Body of pancreas (tissue), 4 donors: ENCODE measurements around the gene IDS. TPM values are rescaled to one million over a fixed set of nuclear protein-coding genes. Genes with fewer than 3 reads are reported as not detected.

Experiments used
- ATAC-seq: fragments of 150-250 bp; one replicate; pipeline ENCODE4 v1.9.1; 2016
- DNase-seq, 4 donors: peaks; one replicate each; pipeline ENCODE4 v3.0.0-alpha.2; 2019
- H3K27ac ChIP-seq, 4 donors: fragments of 200-600 bp; sonication (generic); 1 replicate in 3 of 4; 2 replicates in 1 of 4; pipeline versions ENCODE4 v1.5.1 to v1.6.1; 2016 to 2019; ENCODE audit warnings: mild to moderate bottlenecking in 1 of 4, mixed read lengths in 1 of 4, moderate library complexity in 1 of 4
- H3K27me3 ChIP-seq, 2 donors: fragments of 200-600 bp; sonication (generic); one replicate each; pipeline ENCODE4 v1.6.0; 2016; ENCODE audit warnings: mild to moderate bottlenecking in 1 of 2
- H3K36me3 ChIP-seq, 2 donors: fragments of 200-600 bp; sonication (generic); replicated peaks in 1 of 2; 2 replicates each; pipeline ENCODE4 v1.5.1; 2016; ENCODE audit warnings: low read depth in 2 of 2; ENCODE audit not compliant: insufficient read depth in 1 of 2
- H3K4me1 ChIP-seq: fragments of 200-600 bp; sonication (generic); one replicate; pipeline ENCODE4 v1.6.0; 2016
- H3K4me3 ChIP-seq, 2 donors: fragments of 200-600 bp; sonication (generic); 1 replicate in 1 of 2; 2 replicates in 1 of 2; pipeline ENCODE4 v1.5.1; 2016 to 2019
- H3K9me3 ChIP-seq, 3 donors: fragments of 200-600 bp; sonication (generic); 1 replicate in 2 of 3; 2 replicates in 1 of 3; pipeline ENCODE4 v1.5.1; 2016
- POLR2A ChIP-seq, 3 donors: fragments of 450-650 bp; IDR thresholded peaks; one replicate each; pipeline ENCODE4 v1.6.1; 2016; ENCODE audit warnings: antibody characterized with exemption in 3 of 3, mild to moderate bottlenecking in 2 of 3
- WGBS, 2 donors: methylation state at CpG; one replicate each; pipeline ENCODE4 v1.1.5; 2017; 5-methylcytosine and 5-hydroxymethylcytosine counted together
- intact Hi-C: fragments of 100-400 bp; cut with DNase I; formaldehyde crosslinking; loops from one replicate; pipeline ENCODE4 v1.15.1; 2023
- total RNA-seq, 2 donors: library from RNA; depleted of rRNA; stranded (reverse); fragments of >200 nt; gene quantifications; one replicate each; pipeline ENCODE4 v1.1.0, GENCODE V29; 2016
- TF ChIP-seq, protein P1 (sequence below), 7 experiments: fragments of 450-650 bp in 4 of 7; fragments of 200-600 bp in 3 of 7; sonication (generic) in 3 of 7; IDR thresholded peaks; one replicate each; pipeline ENCODE4 v1.5.1; 2016 to 2019; ENCODE audit warnings: antibody characterized with exemption in 7 of 7

The IDS gene
- total RNA-seq, 2 donors from 2014 or later: 39.7 to 49.4 TPM

GRCh38 chrX:149458586-149458985 is 46.5 kb downstream of the IDS start:
- DNase-seq (no peak), ATAC-seq (no peak)
- H3K27me3 ChIP-seq: no peaks in the 10 kb centered on the region
- no peak overlapping the region for H3K27ac ChIP-seq
- H3K9me3 ChIP-seq: no peaks in the 10 kb centered on the region
- H3K4me1 ChIP-seq: no peaks in the 10 kb centered on the region
- intact Hi-C loops: no loop called here
- no peak overlapping the region for H3K4me3 ChIP-seq
- TF ChIP-seq POLR2A (IDR thresholded peaks at IDR 0.05): no peak
- TF ChIP-seq, protein P1, sequence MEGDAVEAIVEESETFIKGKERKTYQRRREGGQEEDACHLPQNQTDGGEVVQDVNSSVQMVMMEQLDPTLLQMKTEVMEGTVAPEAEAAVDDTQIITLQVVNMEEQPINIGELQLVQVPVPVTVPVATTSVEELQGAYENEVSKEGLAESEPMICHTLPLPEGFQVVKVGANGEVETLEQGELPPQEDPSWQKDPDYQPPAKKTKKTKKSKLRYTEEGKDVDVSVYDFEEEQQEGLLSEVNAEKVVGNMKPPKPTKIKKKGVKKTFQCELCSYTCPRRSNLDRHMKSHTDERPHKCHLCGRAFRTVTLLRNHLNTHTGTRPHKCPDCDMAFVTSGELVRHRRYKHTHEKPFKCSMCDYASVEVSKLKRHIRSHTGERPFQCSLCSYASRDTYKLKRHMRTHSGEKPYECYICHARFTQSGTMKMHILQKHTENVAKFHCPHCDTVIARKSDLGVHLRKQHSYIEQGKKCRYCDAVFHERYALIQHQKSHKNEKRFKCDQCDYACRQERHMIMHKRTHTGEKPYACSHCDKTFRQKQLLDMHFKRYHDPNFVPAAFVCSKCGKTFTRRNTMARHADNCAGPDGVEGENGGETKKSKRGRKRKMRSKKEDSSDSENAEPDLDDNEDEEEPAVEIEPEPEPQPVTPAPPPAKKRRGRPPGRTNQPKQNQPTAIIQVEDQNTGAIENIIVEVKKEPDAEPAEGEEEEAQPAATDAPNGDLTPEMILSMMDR (IDR thresholded peaks at IDR 0.05): no peak
- H3K36me3 ChIP-seq: no peaks in the 10 kb centered on the region

GRCh38 chrX:149456476-149457245 is 48.4 kb downstream of the IDS start:
- no peaks in the 10 kb centered on the region for H3K4me1 ChIP-seq
- intact Hi-C loops: no loop called here
- H3K4me3 ChIP-seq: no peak overlapping the region
- TF ChIP-seq POLR2A (IDR thresholded peaks at IDR 0.05): no peak
- TF ChIP-seq, protein P1 (IDR thresholded peaks at IDR 0.05): no peak
- no peak overlapping the region for H3K27ac ChIP-seq
- no peaks in the 10 kb centered on the region for H3K27me3 ChIP-seq
- H3K9me3 ChIP-seq: no peaks in the 10 kb centered on the region
- ATAC-seq: no peak
- DNase-seq: no peak
- H3K36me3 ChIP-seq: no peaks in the 10 kb centered on the region
- WGBS, 2 donors: 37 to 67% methylated on average over 4 to 9 of the region's 9 CpGs

DNA sequence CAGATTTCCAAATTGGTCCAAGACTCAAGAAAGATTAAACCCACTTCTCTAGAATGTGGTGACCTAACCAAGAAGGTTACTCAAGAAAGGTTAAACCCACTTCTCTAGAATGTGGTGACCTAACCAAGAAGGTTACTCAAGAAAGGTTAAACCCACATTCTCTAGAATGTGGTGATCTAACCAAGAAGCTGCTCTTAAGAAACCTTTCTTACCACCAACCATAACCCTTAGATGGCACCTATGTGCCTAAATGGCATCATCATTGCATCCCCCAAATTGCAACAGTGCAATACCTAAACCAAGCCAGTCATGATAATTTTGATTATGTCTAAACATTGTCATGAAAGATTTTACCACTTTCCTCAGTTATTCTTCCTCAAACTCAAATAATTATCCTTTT is 49.2 kb downstream of the IDS start:
- Histone ChIP-seq H3K4me3 (no peak overlapping the region), H3K36me3 (no peaks in the 10 kb centered on the region), H3K9me3 (no peaks in the 10 kb centered on the region), H3K27ac (no peak overlapping the region), H3K27me3 (no peaks in the 10 kb centered on the region), H3K4me1 (no peaks in the 10 kb centered on the region)
- TF ChIP-seq POLR2A (IDR thresholded peaks at IDR 0.05): no peak
- TF ChIP-seq, protein P1 (IDR thresholded peaks at IDR 0.05): no peak
- ATAC-seq: no peak
- intact Hi-C loops: no loop called here
- DNase-seq: no peak

DNA sequence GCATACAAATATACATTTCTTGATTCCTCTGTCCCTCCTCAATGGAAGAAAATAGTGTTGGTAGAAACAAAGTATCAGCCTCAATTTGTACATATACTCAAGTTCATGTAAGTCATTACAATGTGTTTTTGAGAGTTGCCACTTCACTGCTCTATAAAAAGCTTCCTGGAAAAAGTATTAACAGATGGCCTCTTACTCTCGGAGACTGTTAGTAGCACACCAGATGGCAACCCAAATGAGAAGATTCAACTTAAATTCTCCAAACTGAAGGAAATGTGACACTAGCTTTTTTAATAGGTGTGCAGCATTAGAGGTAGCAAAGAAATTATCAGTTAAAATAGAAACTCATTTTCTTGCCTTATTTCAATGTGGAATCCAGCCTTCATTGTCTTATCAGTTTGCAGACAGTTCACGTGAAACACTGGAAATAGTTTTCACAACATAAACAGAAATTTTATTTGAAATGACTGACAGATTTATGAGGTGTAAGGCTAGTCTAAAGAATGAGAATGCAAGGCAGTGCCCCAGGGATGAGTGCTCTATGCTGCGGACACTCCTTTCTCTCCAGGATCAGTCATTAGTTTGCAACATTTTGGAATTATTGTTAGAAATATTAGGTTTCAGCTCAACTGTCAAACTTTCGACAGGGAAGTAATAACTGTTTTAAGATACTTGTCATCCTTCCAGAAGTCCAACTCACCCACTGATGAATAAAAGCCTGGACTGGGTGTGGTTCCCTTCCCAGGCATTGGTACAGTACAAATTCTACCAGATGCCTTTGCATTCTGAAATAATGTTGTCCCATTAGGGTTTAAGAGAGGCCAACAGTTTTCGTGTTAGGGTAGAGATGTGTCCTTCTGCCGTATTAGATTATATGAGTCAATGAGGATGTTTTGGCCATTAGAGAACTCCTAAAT is 50.9 kb downstream of the IDS start:
- H3K27ac ChIP-seq: no peak overlapping the region
- no peaks in the 10 kb centered on the region for H3K4me1 ChIP-seq
- WGBS, 2 donors: 71 to 74% methylated on average over 6 of the region's 6 CpGs
- DNase-seq: no peak
- TF ChIP-seq POLR2A (IDR thresholded peaks at IDR 0.05): no peak
- TF ChIP-seq, protein P1 (IDR thresholded peaks at IDR 0.05): no peak
- no peaks in the 10 kb centered on the region for H3K9me3 ChIP-seq
- H3K4me3 ChIP-seq: no peak overlapping the region
- H3K36me3 ChIP-seq: no peaks in the 10 kb centered on the region
- no peaks in the 10 kb centered on the region for H3K27me3 ChIP-seq
- no peak for ATAC-seq
- intact Hi-C loops: no loop called here
